H9 (cell line): ENCODE data around the gene KNSTRN. TPM values are rescaled to one million over a fixed set of nuclear protein-coding genes. Genes with fewer than 3 reads are reported as not detected.

Experiments used
- DNase-seq: peaks from one replicate; pipeline ENCODE4 v3.0.0-alpha.2; 2017
- H2AFZ ChIP-seq: one replicate; pipeline ENCODE4 v1.6.1; 2013; ENCODE audit warnings: mild to moderate bottlenecking, low read length, control low read depth, moderate library complexity
- H2AK5ac ChIP-seq: 2 replicates; pipeline ENCODE4 v1.6.1; 2013; ENCODE audit warnings: low read length, control low read depth, mixed read lengths; ENCODE audit not compliant: insufficient read length
- H2BK120ac ChIP-seq: one replicate; pipeline ENCODE4 v1.6.1; 2013; ENCODE audit warnings: low read depth, mild to moderate bottlenecking, low read length, control low read depth, inconsistent platforms; ENCODE audit not compliant: poor library complexity, severe bottlenecking
- H2BK12ac ChIP-seq: 2 replicates; pipeline ENCODE4 v1.6.1; 2013; ENCODE audit warnings: low read length, control low read depth, mixed read lengths, low read depth; ENCODE audit not compliant: insufficient read length
- H2BK15ac ChIP-seq: 2 replicates; pipeline ENCODE4 v1.6.1; 2013; ENCODE audit warnings: low read depth, low read length, control low read depth
- H2BK20ac ChIP-seq: one replicate; pipeline ENCODE4 v1.6.1; 2013; ENCODE audit warnings: low read depth, mild to moderate bottlenecking, low read length, control low read depth, inconsistent platforms; ENCODE audit not compliant: poor library complexity, severe bottlenecking
- H2BK5ac ChIP-seq: 2 replicates; pipeline ENCODE4 v1.6.1; 2013; ENCODE audit warnings: low read length, control low read depth, mixed read lengths; ENCODE audit not compliant: insufficient read length
- H3K14ac ChIP-seq: 2 replicates; pipeline ENCODE4 v1.6.1; 2013; ENCODE audit warnings: low read length, control low read depth; ENCODE audit not compliant: insufficient read depth
- H3K18ac ChIP-seq: 2 replicates; pipeline ENCODE4 v1.6.1; 2013; ENCODE audit warnings: low read depth, mild to moderate bottlenecking, mixed read lengths, low read length, control low read depth; ENCODE audit not compliant: insufficient read length
- H3K23ac ChIP-seq: 2 replicates; pipeline ENCODE4 v1.6.1; 2013; ENCODE audit warnings: low read length, control low read depth, mixed read lengths, low read depth; ENCODE audit not compliant: insufficient read length
- H3K23me2 ChIP-seq: 2 replicates; pipeline ENCODE4 v1.6.1; 2013; ENCODE audit warnings: low read depth, mild to moderate bottlenecking, mixed read lengths, low read length, control low read depth; ENCODE audit not compliant: insufficient read length, poor library complexity, severe bottlenecking
- H3K27ac ChIP-seq: 2 replicates; pipeline ENCODE4 v1.5.1; 2013; ENCODE audit warnings: low read length, control low read depth, mixed read lengths, low read depth; ENCODE audit not compliant: insufficient read length
- H3K27me3 ChIP-seq: 2 replicates; pipeline ENCODE4 v1.6.1; 2013; ENCODE audit warnings: low read length, control low read depth, inconsistent platforms; ENCODE audit not compliant: insufficient read depth
- H3K4ac ChIP-seq: 2 replicates; pipeline ENCODE4 v1.6.1; 2013; ENCODE audit warnings: low read depth, mild to moderate bottlenecking, control low read depth, inconsistent platforms, low read length, moderate library complexity
- H3K4me1 ChIP-seq: 2 replicates; pipeline ENCODE4 v1.6.1; 2013; ENCODE audit warnings: low read length, control low read depth, inconsistent platforms; ENCODE audit not compliant: insufficient read depth
- H3K4me2 ChIP-seq: 2 replicates; pipeline ENCODE4 v1.6.1; 2013; ENCODE audit warnings: low read length, control low read depth, mixed read lengths; ENCODE audit not compliant: insufficient read length, insufficient read depth
- H3K56ac ChIP-seq: 2 replicates; pipeline ENCODE4 v1.6.1; 2013; ENCODE audit warnings: low read depth, mild to moderate bottlenecking, mixed read lengths, low read length, control low read depth; ENCODE audit not compliant: insufficient read length
- H3K79me1 ChIP-seq: 2 replicates; pipeline ENCODE4 v1.6.1; 2013; ENCODE audit warnings: low read depth, mild to moderate bottlenecking, moderate library complexity, low read length, control low read depth, inconsistent platforms; ENCODE audit not compliant: insufficient read depth, poor library complexity, severe bottlenecking
- H3K79me2 ChIP-seq: 2 replicates; pipeline ENCODE4 v1.6.1; 2013; ENCODE audit warnings: low read length, control low read depth, inconsistent platforms; ENCODE audit not compliant: insufficient read depth
- H3K9ac ChIP-seq: 2 replicates; pipeline ENCODE4 v1.6.1; 2013; ENCODE audit warnings: low read length, control low read depth, mixed read lengths; ENCODE audit not compliant: insufficient read length; ENCODE audit errors: extremely low read depth
- H3K9me3 ChIP-seq: one replicate; pipeline ENCODE4 v1.6.1; 2013; ENCODE audit warnings: low read depth, low read length, inconsistent platforms; ENCODE audit not compliant: control insufficient read depth
- H3T11ph ChIP-seq: one replicate; pipeline ENCODE4 v1.6.1; 2013; ENCODE audit warnings: mild to moderate bottlenecking, low read length, control low read depth, inconsistent platforms
- H4K20me1 ChIP-seq: one replicate; pipeline ENCODE4 v1.6.1; 2013; ENCODE audit not compliant: control insufficient read depth, insufficient read length, insufficient read depth
- H4K5ac ChIP-seq: 2 replicates; pipeline ENCODE4 v1.6.1; 2013; ENCODE audit warnings: low read depth, mild to moderate bottlenecking, mixed read lengths, low read length, control low read depth; ENCODE audit not compliant: insufficient read length
- H4K8ac ChIP-seq: replicated peaks from 2 replicates; pipeline ENCODE4 v1.6.1; 2013; ENCODE audit warnings: low read length, control low read depth, mixed read lengths, low read depth; ENCODE audit not compliant: insufficient read length
- H4K91ac ChIP-seq: 2 replicates; pipeline ENCODE4 v1.6.1; 2013; ENCODE audit warnings: low read depth, mild to moderate bottlenecking, moderate library complexity, mixed read lengths, low read length, control low read depth; ENCODE audit not compliant: insufficient read length
- H3K27ac Mint-ChIP-seq, 3 experiments: 2 replicates in 2 of 3; 3 replicates in 1 of 3; pipeline ENCODE4 v1.8.0; 2020 to 2021; ENCODE audit warnings: mixed read lengths in 3 of 3, mild to moderate bottlenecking in 1 of 3, moderate library complexity in 1 of 3
- H3K27me3 Mint-ChIP-seq: 2 replicates; pipeline ENCODE4 v1.8.0; 2021; ENCODE audit warnings: low read depth, mild to moderate bottlenecking, moderate library complexity, mixed read lengths
- H3K36me3 Mint-ChIP-seq, 3 experiments: 2 replicates in 2 of 3; 3 replicates in 1 of 3; pipeline ENCODE4 v1.8.0; 2020 to 2021; ENCODE audit warnings: low read depth in 3 of 3, mixed read lengths in 3 of 3; ENCODE audit not compliant: insufficient read depth in 1 of 3
- H3K4me1 Mint-ChIP-seq, 2 experiments: 2 replicates each; pipeline ENCODE4 v1.8.0; 2020; ENCODE audit warnings: mixed read lengths in 2 of 2
- H3K4me3 Mint-ChIP-seq, 2 experiments: 2 replicates in 1 of 2; 3 replicates in 1 of 2; pipeline ENCODE4 v1.8.0; 2020 to 2021; ENCODE audit warnings: mild to moderate bottlenecking in 2 of 2, mixed read lengths in 2 of 2, moderate library complexity in 1 of 2
- H3K9me3 Mint-ChIP-seq, 2 experiments: 2 replicates in 1 of 2; 3 replicates in 1 of 2; pipeline ENCODE4 v1.8.0; 2020; ENCODE audit warnings: mild to moderate bottlenecking in 2 of 2, mixed read lengths in 2 of 2, moderate library complexity in 1 of 2
- WGBS: extraction: QIAGEN DNeasy Blood & Tissue Kit; methylation state at CpG from one replicate; pipeline ENCODE4 v1.1.7; 2013; ENCODE audit warnings: missing lambda C conversion rate, low lambda C conversion rate, mixed read lengths; ENCODE audit not compliant: insufficient read length; ENCODE audit errors: extremely low coverage; 5-methylcytosine and 5-hydroxymethylcytosine counted together
- total RNA-seq: library from RNA; stranded (reverse); gene quantifications from 2 replicates; pipeline ENCODE4 v1.2.1, GENCODE V29; 2021
- TF ChIP-seq, protein P1 (sequence below): fragments of 200-600 bp; sonication (generic); conservative IDR thresholded peaks from 3 replicates; pipeline ENCODE4 v1.8.0; 2021; ENCODE audit warnings: antibody characterized with exemption, mild to moderate bottlenecking

The KNSTRN gene
- total RNA-seq, 1 experiment from 2014 or later: 53.9 TPM

DNA sequence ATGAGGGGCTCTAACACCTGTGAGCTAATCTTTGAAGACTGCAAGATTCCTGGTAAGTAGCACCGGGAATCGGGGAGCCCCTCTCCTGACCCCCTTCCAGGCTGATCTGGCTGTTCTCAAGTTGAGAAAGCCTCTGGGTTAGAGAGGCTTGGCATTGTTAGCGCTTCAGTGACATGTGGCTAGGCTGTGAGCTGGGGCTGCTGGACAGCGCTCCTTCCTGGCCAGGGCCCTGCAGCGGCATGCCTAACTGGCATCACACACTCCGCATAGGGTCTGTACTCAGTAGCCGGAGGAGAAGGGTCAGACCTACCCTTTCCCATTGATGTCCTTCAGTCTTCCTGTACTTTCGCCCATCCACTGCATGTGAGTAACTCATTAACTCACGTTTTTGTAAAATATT is 30.5 kb downstream of the KNSTRN start:
- Histone ChIP-seq H3K27me3 (no peaks in the 10 kb centered on the region), H2BK5ac (no peak overlapping the region), H2BK20ac (no peak overlapping the region), H2AFZ (no peak overlapping the region), H3K23me2 (no peaks in the 10 kb centered on the region), H3K9ac (no peak overlapping the region), H3K79me2 (no peaks in the 10 kb centered on the region), H4K20me1 (no peaks in the 10 kb centered on the region), H3K23ac (no peak overlapping the region), H2BK120ac (no peak overlapping the region), H3K14ac (no peak overlapping the region), H2BK12ac (no peak overlapping the region), H3K27ac (no peak overlapping the region), H3K18ac (no peak overlapping the region), H3T11ph (no peak overlapping the region), H3K9me3 (no peaks in the 10 kb centered on the region), H2AK5ac (no peak overlapping the region), H3K4me1 (no peaks in the 10 kb centered on the region), H4K8ac (no peak overlapping the region), H4K91ac (no peak overlapping the region), H2BK15ac (no peak overlapping the region), H3K56ac (no peak overlapping the region), H3K4me2 (no peak overlapping the region), H3K4ac (no peak overlapping the region), H3K79me1 (no peaks in the 10 kb centered on the region), H4K5ac (no peak overlapping the region)
- Mint-ChIP-seq H3K4me3 (no peak overlapping the region), H3K27ac (no peak overlapping the region), H3K9me3 (no peaks in the 10 kb centered on the region), H3K27me3 (no peaks in the 10 kb centered on the region), H3K36me3 (peaks cover 53 to 87% (median 87%) of the 10 kb centered on the region in 3 experiments; a peak in 6 of 7 replicates), H3K4me1 (no peaks in the 10 kb centered on the region; a peak in 1 of 4 replicates)
- TF ChIP-seq, protein P1, sequence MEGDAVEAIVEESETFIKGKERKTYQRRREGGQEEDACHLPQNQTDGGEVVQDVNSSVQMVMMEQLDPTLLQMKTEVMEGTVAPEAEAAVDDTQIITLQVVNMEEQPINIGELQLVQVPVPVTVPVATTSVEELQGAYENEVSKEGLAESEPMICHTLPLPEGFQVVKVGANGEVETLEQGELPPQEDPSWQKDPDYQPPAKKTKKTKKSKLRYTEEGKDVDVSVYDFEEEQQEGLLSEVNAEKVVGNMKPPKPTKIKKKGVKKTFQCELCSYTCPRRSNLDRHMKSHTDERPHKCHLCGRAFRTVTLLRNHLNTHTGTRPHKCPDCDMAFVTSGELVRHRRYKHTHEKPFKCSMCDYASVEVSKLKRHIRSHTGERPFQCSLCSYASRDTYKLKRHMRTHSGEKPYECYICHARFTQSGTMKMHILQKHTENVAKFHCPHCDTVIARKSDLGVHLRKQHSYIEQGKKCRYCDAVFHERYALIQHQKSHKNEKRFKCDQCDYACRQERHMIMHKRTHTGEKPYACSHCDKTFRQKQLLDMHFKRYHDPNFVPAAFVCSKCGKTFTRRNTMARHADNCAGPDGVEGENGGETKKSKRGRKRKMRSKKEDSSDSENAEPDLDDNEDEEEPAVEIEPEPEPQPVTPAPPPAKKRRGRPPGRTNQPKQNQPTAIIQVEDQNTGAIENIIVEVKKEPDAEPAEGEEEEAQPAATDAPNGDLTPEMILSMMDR: no peak
- WGBS: no CpG with 5 or more reads among the region's 9 CpGs
- no peak for DNase-seq
